Adrenal gland (tissue), 12 donors: ENCODE results near the gene CNGA1. TPM values are rescaled to one million over a fixed set of nuclear protein-coding genes. Genes with fewer than 3 reads are reported as not detected.

Experiments
- DNase-seq, 7 donors: peaks; one replicate each; pipeline ENCODE4 v3.0.0-alpha.2; 2019 to 2020
- H3K27ac ChIP-seq, 5 donors: fragments of 200-600 bp; sonication (generic) in 4 of 5; 1 replicate in 3 of 5; 2 replicates in 2 of 5; pipeline versions ENCODE4 v1.5.1 to v1.8.0; 2016 to 2020; ENCODE audit warnings: mild to moderate bottlenecking in 1 of 5
- H3K27me3 ChIP-seq: fragments of 200-600 bp; 2 replicates; pipeline ENCODE4 v1.8.0; 2021
- H3K36me3 ChIP-seq, 2 donors: fragments of 200-600 bp; replicated peaks in 1 of 2; 1 replicate in 1 of 2; 2 replicates in 1 of 2; pipeline versions ENCODE4 v1.5.1 to v1.8.0; 2018 to 2022
- H3K4me1 ChIP-seq, 2 donors: fragments of 200-600 bp; replicated peaks in 1 of 2; 1 replicate in 1 of 2; 2 replicates in 1 of 2; pipeline versions ENCODE4 v1.5.1 to v1.8.0; 2018 to 2021
- H3K4me3 ChIP-seq, 4 donors: fragments of 200-600 bp; sonication (generic) in 3 of 4; one replicate each; pipeline ENCODE4 v1.5.1; 2016 to 2018
- H3K9me3 ChIP-seq, 3 donors: fragments of 200-600 bp; sonication (generic) in 1 of 3; replicated peaks in 1 of 3; 1 replicate in 2 of 3; 2 replicates in 1 of 3; pipeline versions ENCODE4 v1.5.1 to v1.8.0; 2016 to 2021
- CTCF ChIP-seq, 6 experiments: fragments of 450-650 bp in 4 of 6; fragments of 200-600 bp in 2 of 6; sonication (generic) in 1 of 6; IDR thresholded peaks; 1 replicate in 5 of 6; 2 replicates in 1 of 6; pipeline versions ENCODE4 v1.5.1 to v1.8.0; 2016 to 2021; ENCODE audit warnings: antibody characterized with exemption in 6 of 6, mild to moderate bottlenecking in 2 of 6, moderate library complexity in 1 of 6
- POLR2A ChIP-seq, 2 donors: fragments of 450-650 bp; IDR thresholded peaks; one replicate each; pipeline ENCODE4 v1.6.1; 2017; ENCODE audit warnings: antibody characterized with exemption in 2 of 2, mild to moderate bottlenecking in 2 of 2, moderate library complexity in 1 of 2
- WGBS, 4 donors: extraction: QIAGEN DNeasy Blood & Tissue Kit in 2 of 4; methylation state at CpG; one replicate each; pipeline versions ENCODE4 v1.1.5 to v1.1.7; 2013 to 2017; 5-methylcytosine and 5-hydroxymethylcytosine counted together
- intact Hi-C, 2 donors: fragments of 100-400 bp; cut with DNase I; formaldehyde crosslinking; loops; one replicate each; pipeline versions ENCODE4 v1.14.1 to v1.15.0; 2022 to 2023
- polyA plus RNA-seq, 3 donors: library from polyadenylated mRNA; stranded (reverse); fragments of 200-250 nt in 2 of 3; fragments of 350-450 nt in 1 of 3; fragmentation: Illumina TruSeq in 1 of 3; extraction: RNeasy Lipid Tissue Mini Kit (QIAGEN cat#74804) in 1 of 3; gene quantifications; one replicate each; pipeline ENCODE4 v1.2.3, GENCODE V29; 2013 to 2014
- total RNA-seq, 9 donors: library from RNA; depleted of rRNA in 4 of 9; stranded (reverse); fragments of >200 nt in 4 of 9; fragments of 120-200 nt in 1 of 9; fragmentation: NEBNext Ultra II Directional in 1 of 9; extraction: Animal tissue kit (Norgen Biotek cat#: 25700) in 1 of 9; gene quantifications; one replicate each; pipeline versions ENCODE4 v1.1.0 to v1.2.4, GENCODE V29; 2013 to 2023
- donor health status: healthy with polysubstance abuse.
- donor health status: Bipolar disorder and iron deficiency.
- donor health status: DM: yes; HTN: yes; CAD: no.
- donor health status: DM: no; HTN: no; CAD: no.
- donor health status: DM: no; HTN: no; CAD: no.
- donor health status: DM: yes; HTN: yes; CAD: no.

The CNGA1 gene
- total and polyA plus RNA-seq, 12 donors, result 0.24 to 4.8 (median 1.2) TPM; not detected in 1

- Histone ChIP-seq H3K9me3 (no peaks in the 10 kb centered on the region), H3K36me3 (no peaks in the 10 kb centered on the region), H3K4me3 (no peak overlapping the region), H3K27ac (no peak overlapping the region), H3K27me3 (peaks cover 8% of the 10 kb centered on the region), H3K4me1 (no peaks in the 10 kb centered on the region)
- WGBS, 4 donors, result 37 to 47% (median 43%) methylated on average over 3 of the region's 3 CpGs
- TF ChIP-seq POLR2A (IDR thresholded peaks at IDR 0.05), result no peak
- TF ChIP-seq CTCF (IDR thresholded peaks at IDR 0.05), result no peak
- intact Hi-C loops, result no loop called here
- DNase-seq, result no peak
Measured at GRCh38 chr4:48047421-48047844, 31.0 kb upstream of the CNGA1 start.

DNA sequence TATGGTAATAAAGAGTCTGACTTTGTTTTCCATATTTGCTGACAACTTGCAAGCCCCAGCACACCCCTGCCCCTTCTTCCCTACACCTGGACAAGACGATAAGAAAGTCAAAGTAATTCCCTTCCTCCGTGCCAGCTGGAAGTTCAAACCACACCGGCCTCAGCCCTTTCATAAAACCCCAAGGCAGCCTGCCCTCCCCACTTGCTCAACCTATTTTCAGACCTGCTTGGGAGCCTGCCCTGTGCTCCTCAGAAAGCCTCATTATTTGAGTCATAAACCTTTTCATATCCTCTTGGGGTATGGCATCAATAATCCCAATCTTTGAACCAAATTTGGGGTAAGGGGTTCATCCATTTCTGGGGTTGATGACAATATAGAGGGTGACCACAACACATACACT is 29.6 kb upstream of the CNGA1 start:
- Histone ChIP-seq H3K36me3 (no peaks in the 10 kb centered on the region), H3K4me3 (no peak overlapping the region), H3K4me1 (no peaks in the 10 kb centered on the region), H3K27ac (no peak overlapping the region), H3K9me3 (no peaks in the 10 kb centered on the region), H3K27me3 (peaks cover 8% of the 10 kb centered on the region)
- TF ChIP-seq POLR2A (IDR thresholded peaks at IDR 0.05) (no peak), CTCF (IDR thresholded peaks at IDR 0.05) (no peak)
- no peak for DNase-seq
- intact Hi-C loops, result no loop called here
- 57 to 69% (median 62%) methylated on average over 3 of the region's 3 CpGs for WGBS, 4 donors

- intact Hi-C loops, result no loop called here
- TF ChIP-seq CTCF (IDR thresholded peaks at IDR 0.05) (no peak), POLR2A (IDR thresholded peaks at IDR 0.05) (no peak)
- DNase-seq, result no peak
- H3K36me3 ChIP-seq, result no peaks in the 10 kb centered on the region
- 84 to 93% (median 88%) methylated on average over 2 of the region's 2 CpGs for WGBS, 4 donors
- H3K4me1 ChIP-seq, result no peaks in the 10 kb centered on the region
- no peaks in the 10 kb centered on the region for H3K9me3 ChIP-seq
- no peak overlapping the region for H3K27ac ChIP-seq
- no peak overlapping the region for H3K4me3 ChIP-seq
- peaks cover 8% of the 10 kb centered on the region for H3K27me3 ChIP-seq
Measured at GRCh38 chr4:48044298-48044697, 27.8 kb upstream of the CNGA1 start.

- no peak overlapping the region for H3K27ac ChIP-seq
- H3K9me3 ChIP-seq, result no peaks in the 10 kb centered on the region
- H3K4me3 ChIP-seq, result no peak overlapping the region
- peaks cover 8% of the 10 kb centered on the region for H3K27me3 ChIP-seq
- no peaks in the 10 kb centered on the region for H3K4me1 ChIP-seq
- no peak for DNase-seq
- intact Hi-C loops, result no loop called here
- H3K36me3 ChIP-seq, result no peaks in the 10 kb centered on the region
- WGBS, 4 donors, result 74 to 90% (median 78%) methylated on average over 2 of the region's 2 CpGs
- no peak for TF ChIP-seq POLR2A (IDR thresholded peaks at IDR 0.05)
- no peak for TF ChIP-seq CTCF (IDR thresholded peaks at IDR 0.05)
Measured at GRCh38 chr4:48043504-48043903, 27.0 kb upstream of the CNGA1 start.
